HG03442 (cell line): Measurements from ENCODE around the gene STAT3.
"Not testable (repeated sequence)": the region's sequence is repeated elsewhere in the genome, so short reads cannot be mapped to it uniquely, and the experiment has no call there.

ENCODE experiments used
- ATAC-seq: cut with Tn5 transposase; IDR thresholded peaks from one replicate; pipeline ENCODE4 v1.9.1; 2021; ENCODE audit warnings: mild to moderate bottlenecking, moderate library complexity; ENCODE audit not compliant: unreplicated experiment

The STAT3 gene

GRCh38 chr17:42386777-42387657 lies 1.2 kb downstream of the STAT3 start:
- ATAC-seq: no peak

GRCh38 chr17:42381898-42382297 lies 6.3 kb downstream of the STAT3 start:
- ATAC-seq: no peak

GRCh38 chr17:42380935-42381334 lies 7.3 kb downstream of the STAT3 start:
- ATAC-seq: no peak

- no peak for ATAC-seq
Observed at GRCh38 chr17:42378959-42379594, 9.2 kb downstream of the STAT3 start.

GRCh38 chr17:42378359-42378958 lies 9.8 kb downstream of the STAT3 start:
- ATAC-seq: no peak

- no peak for ATAC-seq
Observed at GRCh38 chr17:42373896-42374295, 14.3 kb downstream of the STAT3 start.

GRCh38 chr17:42372142-42372541 lies 16.1 kb downstream of the STAT3 start:
- no peak for ATAC-seq

GRCh38 chr17:42368797-42369561 lies 19.3 kb downstream of the STAT3 start:
- not testable (repeated sequence) for ATAC-seq

- ATAC-seq: not testable (repeated sequence)
Observed at GRCh38 chr17:42368310-42368709, 19.9 kb downstream of the STAT3 start.

- ATAC-seq: not testable (repeated sequence)
Observed at GRCh38 chr17:42366176-42367023, 21.8 kb downstream of the STAT3 start.

GRCh38 chr17:42365136-42365535 lies 23.1 kb downstream of the STAT3 start:
- ATAC-seq: no peak

- no peak for ATAC-seq
Observed at GRCh38 chr17:42363767-42364585, 24.3 kb downstream of the STAT3 start.

- ATAC-seq: no peak
Observed at GRCh38 chr17:42363231-42363630, 25.0 kb downstream of the STAT3 start.

GRCh38 chr17:42362245-42362961 lies 25.8 kb downstream of the STAT3 start:
- ATAC-seq: no peak

GRCh38 chr17:42361781-42362186 lies 26.5 kb downstream of the STAT3 start:
- ATAC-seq: no peak

- not testable (repeated sequence) for ATAC-seq
Observed at GRCh38 chr17:42360388-42360787, 27.9 kb downstream of the STAT3 start.

- ATAC-seq: no peak
Observed at GRCh38 chr17:42359133-42359532, 29.1 kb downstream of the STAT3 start.

- ATAC-seq: no peak
Observed at GRCh38 chr17:42358434-42358833, 29.8 kb downstream of the STAT3 start.
